ENCODE results near the gene NDC1. TPM values are rescaled to one million over a fixed set of nuclear protein-coding genes. Genes with fewer than 3 reads are reported as not detected.
A peak's percentile ranks its signal among the peaks of the same experiment; 100 is the strongest.

NDC1 gene
- total RNA-seq, 1 donor from 2014 or later, result 14.8 TPM

DNA sequence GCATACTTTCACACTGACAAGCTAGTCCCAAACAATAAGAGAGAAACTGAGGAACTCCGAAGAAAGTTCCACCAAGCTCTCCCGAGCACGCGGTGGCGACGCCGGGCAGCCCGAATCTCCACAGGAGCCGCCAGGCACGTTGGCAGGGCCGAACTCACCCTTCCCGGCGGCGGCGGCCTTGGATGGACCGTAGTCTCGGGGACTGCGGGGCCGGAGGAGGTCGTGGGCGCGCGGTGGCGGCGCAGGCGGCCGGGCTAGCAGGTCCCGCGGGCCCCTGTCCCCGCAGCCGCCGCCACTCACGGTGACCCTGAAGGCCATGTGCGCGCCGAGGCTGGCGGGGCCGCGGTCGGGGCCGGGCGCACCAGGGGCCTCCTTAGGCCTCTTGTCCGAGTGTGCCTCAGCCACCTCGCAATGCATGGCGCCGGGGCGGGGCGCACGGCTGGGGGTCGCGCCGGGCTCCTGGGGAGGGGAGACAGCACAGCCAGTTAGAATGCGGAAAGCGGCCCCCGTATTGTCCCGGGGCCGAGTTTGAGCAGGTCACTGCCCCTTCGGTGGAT lies 100.4 kb downstream of the NDC1 start:
- Histone ChIP-seq H3K4me3 (ENCODE audit: insufficient read depth, low read depth, low read length) (peak overlapping the region; percentile 74), H2AFZ (ENCODE audit: low read depth, low read length) (peak overlapping the region; percentile 79), H3K9me3 (ENCODE audit: insufficient read depth, low read depth, low read length) (no peaks in the 10 kb centered on the region), H3K4me2 (ENCODE audit: low read length) (peak overlapping the region; percentile 94), H3K27ac (ENCODE audit: low read depth, low read length) (peak overlapping the region; percentile 100), H3K9ac (ENCODE audit: low read length) (peak overlapping the region; percentile 95), H4K20me1 (ENCODE audit: insufficient read depth, low read length) (no peaks in the 10 kb centered on the region), H3K4me1 (ENCODE audit: insufficient read depth, low read length) (peaks cover 70% of the 10 kb centered on the region), H3K79me2 (ENCODE audit: insufficient read depth, low read length) (peaks cover 49% of the 10 kb centered on the region), H3K36me3 (ENCODE audit: insufficient read depth, low read length) (no peaks in the 10 kb centered on the region), H3K27me3 (ENCODE audit: insufficient read depth, low read length) (no peaks in the 10 kb centered on the region)
- H3K27ac Mint-ChIP-seq (ENCODE audit: unreplicated experiment), result no peak overlapping the region
- TF ChIP-seq, protein P1, sequence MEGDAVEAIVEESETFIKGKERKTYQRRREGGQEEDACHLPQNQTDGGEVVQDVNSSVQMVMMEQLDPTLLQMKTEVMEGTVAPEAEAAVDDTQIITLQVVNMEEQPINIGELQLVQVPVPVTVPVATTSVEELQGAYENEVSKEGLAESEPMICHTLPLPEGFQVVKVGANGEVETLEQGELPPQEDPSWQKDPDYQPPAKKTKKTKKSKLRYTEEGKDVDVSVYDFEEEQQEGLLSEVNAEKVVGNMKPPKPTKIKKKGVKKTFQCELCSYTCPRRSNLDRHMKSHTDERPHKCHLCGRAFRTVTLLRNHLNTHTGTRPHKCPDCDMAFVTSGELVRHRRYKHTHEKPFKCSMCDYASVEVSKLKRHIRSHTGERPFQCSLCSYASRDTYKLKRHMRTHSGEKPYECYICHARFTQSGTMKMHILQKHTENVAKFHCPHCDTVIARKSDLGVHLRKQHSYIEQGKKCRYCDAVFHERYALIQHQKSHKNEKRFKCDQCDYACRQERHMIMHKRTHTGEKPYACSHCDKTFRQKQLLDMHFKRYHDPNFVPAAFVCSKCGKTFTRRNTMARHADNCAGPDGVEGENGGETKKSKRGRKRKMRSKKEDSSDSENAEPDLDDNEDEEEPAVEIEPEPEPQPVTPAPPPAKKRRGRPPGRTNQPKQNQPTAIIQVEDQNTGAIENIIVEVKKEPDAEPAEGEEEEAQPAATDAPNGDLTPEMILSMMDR (IDR thresholded peaks at IDR 0.05; ENCODE audit: insufficient read depth, low read depth, low read length), result no peak
- TF ChIP-seq EZH2 (IDR thresholded peaks at IDR 0.05; ENCODE audit: insufficient read depth, low read length), result no peak
- peaks cover 9% of the 10 kb centered on the region for H3K4me1 Mint-ChIP-seq (ENCODE audit: low read depth, unreplicated experiment)
- FAIRE-seq (no peak), DNase-seq (ENCODE audit: low read depth) (no peak)
- no peaks in the 10 kb centered on the region for H3K36me3 Mint-ChIP-seq (ENCODE audit: low read depth, unreplicated experiment)
- H3K4me3 Mint-ChIP-seq (ENCODE audit: unreplicated experiment), result no peak overlapping the region
- H3K27me3 Mint-ChIP-seq (ENCODE audit: low read depth, unreplicated experiment), result peaks cover 34% of the 10 kb centered on the region
- H3K9me3 Mint-ChIP-seq (ENCODE audit: unreplicated experiment), result peaks cover under 1% of the 10 kb centered on the region

DNA sequence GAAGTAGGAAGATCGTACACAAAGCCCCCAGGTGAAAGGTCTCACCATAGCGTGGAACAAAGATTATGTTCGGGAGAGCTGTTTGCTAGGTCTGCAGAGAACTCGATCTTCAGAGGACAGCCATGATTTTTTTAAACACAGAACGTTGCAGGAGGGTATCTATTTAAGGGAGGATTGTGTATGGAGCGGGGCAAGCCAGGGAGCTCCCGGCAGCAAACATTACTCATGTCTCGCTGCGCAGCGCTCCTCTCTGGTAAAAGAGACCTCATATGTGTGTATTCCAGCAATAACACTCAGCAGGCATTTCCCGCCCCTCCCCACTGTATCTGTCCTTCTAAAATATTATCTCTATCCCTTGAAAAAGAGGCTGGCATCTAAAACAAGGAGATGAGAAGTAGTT lies 101.8 kb downstream of the NDC1 start:
- no peak for TF ChIP-seq EZH2 (IDR thresholded peaks at IDR 0.05; ENCODE audit: insufficient read depth, low read length)
- TF ChIP-seq, protein P1 (IDR thresholded peaks at IDR 0.05; ENCODE audit: insufficient read depth, low read depth, low read length), result no peak
- Mint-ChIP-seq H3K27ac (ENCODE audit: unreplicated experiment) (no peak overlapping the region), H3K4me1 (ENCODE audit: low read depth, unreplicated experiment) (peaks cover 9% of the 10 kb centered on the region), H3K36me3 (ENCODE audit: low read depth, unreplicated experiment) (no peaks in the 10 kb centered on the region), H3K4me3 (ENCODE audit: unreplicated experiment) (no peak overlapping the region), H3K9me3 (ENCODE audit: unreplicated experiment) (no peaks in the 10 kb centered on the region), H3K27me3 (ENCODE audit: low read depth, unreplicated experiment) (peaks cover 42% of the 10 kb centered on the region)
- peaks cover 83% of the 10 kb centered on the region for H3K4me1 ChIP-seq (ENCODE audit: insufficient read depth, low read length)
- H3K4me2 ChIP-seq (ENCODE audit: low read length), result peak overlapping the region; percentile 94
- H3K27me3 ChIP-seq (ENCODE audit: insufficient read depth, low read length), result no peaks in the 10 kb centered on the region
- peak overlapping the region; percentile 100 for H3K27ac ChIP-seq (ENCODE audit: low read depth, low read length)
- peaks cover 61% of the 10 kb centered on the region for H3K79me2 ChIP-seq (ENCODE audit: insufficient read depth, low read length)
- no peaks in the 10 kb centered on the region for H3K36me3 ChIP-seq (ENCODE audit: insufficient read depth, low read length)
- H3K4me3 ChIP-seq (ENCODE audit: insufficient read depth, low read depth, low read length), result peak overlapping the region; percentile 74
- DNase-seq (ENCODE audit: low read depth) (peak; percentile 79), FAIRE-seq (peak; percentile 65)
- no peak overlapping the region for H2AFZ ChIP-seq (ENCODE audit: low read depth, low read length)
- H3K9ac ChIP-seq (ENCODE audit: low read length), result peak overlapping the region; percentile 95
- no peaks in the 10 kb centered on the region for H4K20me1 ChIP-seq (ENCODE audit: insufficient read depth, low read length)
- no peaks in the 10 kb centered on the region for H3K9me3 ChIP-seq (ENCODE audit: insufficient read depth, low read depth, low read length)

DNA sequence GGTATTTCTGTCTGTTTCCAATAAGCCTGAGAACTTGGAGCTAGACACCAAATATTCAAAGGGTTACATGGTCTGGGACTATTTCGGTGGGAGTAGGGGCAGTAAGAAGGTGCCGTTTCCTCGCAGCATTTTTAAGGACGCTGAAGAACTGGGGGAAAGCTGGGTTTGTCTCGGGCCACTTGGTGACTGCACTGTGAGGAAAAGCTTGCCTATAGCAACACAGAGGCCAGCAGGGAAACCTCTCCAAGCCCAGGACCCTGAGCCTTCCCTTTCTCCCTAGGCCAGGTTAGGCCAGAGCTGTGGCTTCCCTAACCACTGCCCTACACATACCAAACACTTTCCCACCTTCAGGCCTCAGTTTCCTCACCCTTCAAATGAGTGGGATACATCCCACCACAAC lies 102.4 kb downstream of the NDC1 start:
- Histone ChIP-seq H3K4me3 (ENCODE audit: insufficient read depth, low read depth, low read length) (peak overlapping the region; percentile 74), H3K27ac (ENCODE audit: low read depth, low read length) (peak overlapping the region; percentile 100)

More for the DNA sequence above, 102.4 kb downstream of the NDC1 start:
- peaks cover 67% of the 10 kb centered on the region for H3K79me2 ChIP-seq (ENCODE audit: insufficient read depth, low read length)
- Mint-ChIP-seq H3K4me1 (ENCODE audit: low read depth, unreplicated experiment) (peaks cover 6% of the 10 kb centered on the region), H3K4me3 (ENCODE audit: unreplicated experiment) (no peak overlapping the region), H3K27me3 (ENCODE audit: low read depth, unreplicated experiment) (peaks cover 45% of the 10 kb centered on the region), H3K36me3 (ENCODE audit: low read depth, unreplicated experiment) (no peaks in the 10 kb centered on the region), H3K27ac (ENCODE audit: unreplicated experiment) (no peak overlapping the region), H3K9me3 (ENCODE audit: unreplicated experiment) (no peaks in the 10 kb centered on the region)
- no peaks in the 10 kb centered on the region for H4K20me1 ChIP-seq (ENCODE audit: insufficient read depth, low read length)
- no peaks in the 10 kb centered on the region for H3K36me3 ChIP-seq (ENCODE audit: insufficient read depth, low read length)
- H3K4me2 ChIP-seq (ENCODE audit: low read length), result peak overlapping the region; percentile 94
- H3K9ac ChIP-seq (ENCODE audit: low read length), result peak overlapping the region; percentile 95
- no peak for DNase-seq (ENCODE audit: low read depth)
- no peaks in the 10 kb centered on the region for H3K27me3 ChIP-seq (ENCODE audit: insufficient read depth, low read length)
- no peaks in the 10 kb centered on the region for H3K9me3 ChIP-seq (ENCODE audit: insufficient read depth, low read depth, low read length)
- H2AFZ ChIP-seq (ENCODE audit: low read depth, low read length), result no peak overlapping the region
- TF ChIP-seq, protein P1 (IDR thresholded peaks at IDR 0.05; ENCODE audit: insufficient read depth, low read depth, low read length), result no peak
- TF ChIP-seq EZH2 (IDR thresholded peaks at IDR 0.05; ENCODE audit: insufficient read depth, low read length), result no peak
- FAIRE-seq, result no peak
- peaks cover 85% of the 10 kb centered on the region for H3K4me1 ChIP-seq (ENCODE audit: insufficient read depth, low read length)
